Left ventricle myocardium inferior (tissue), 1 donor: ENCODE results near the gene RSBN1. TPM values are rescaled to one million over a fixed set of nuclear protein-coding genes. Genes with fewer than 3 reads are reported as not detected.

Experiments
- DNase-seq: peaks from one replicate; pipeline ENCODE4 v3.0.0-alpha.2; 2020
- H3K27ac ChIP-seq: fragments of 200-600 bp; replicated peaks from 2 replicates; pipeline ENCODE4 v1.8.0; 2021
- H3K27me3 ChIP-seq: fragments of 200-600 bp; 2 replicates; pipeline ENCODE4 v1.8.0; 2021; ENCODE audit warnings: low read depth
- H3K36me3 ChIP-seq: fragments of 200-600 bp; 2 replicates; pipeline ENCODE4 v1.8.0; 2021
- H3K4me1 ChIP-seq: fragments of 200-600 bp; 2 replicates; pipeline ENCODE4 v1.8.0; 2021
- H3K4me3 ChIP-seq: fragments of 200-600 bp; 2 replicates; pipeline ENCODE4 v1.8.0; 2021; ENCODE audit warnings: mild to moderate bottlenecking, moderate library complexity
- H3K9me3 ChIP-seq: fragments of 200-600 bp; replicated peaks from 2 replicates; pipeline ENCODE4 v1.8.0; 2021
- intact Hi-C: fragments of 100-400 bp; cut with micrococcal nuclease; formaldehyde crosslinking; loops from one replicate; pipeline ENCODE4 v1.11.0; 2022
- total RNA-seq: library from RNA; stranded (reverse); fragmentation: NEBNext Ultra II Directional; extraction: Animal tissue kit (Norgen Biotek cat#: 25700); gene quantifications from one replicate; pipeline ENCODE4 v1.2.1, GENCODE V29; 2021
- TF ChIP-seq, protein P1 (sequence below): fragments of 200-600 bp; IDR thresholded peaks from 2 replicates; pipeline ENCODE4 v1.8.0; 2021; ENCODE audit warnings: antibody characterized with exemption, mild to moderate bottlenecking, borderline replicate concordance
- donor health status: DM: no; HTN: yes; CAD: no; lungs with severe emphysema.

RSBN1 gene
- total RNA-seq, 1 donor from 2014 or later = 7.6 TPM

DNA sequence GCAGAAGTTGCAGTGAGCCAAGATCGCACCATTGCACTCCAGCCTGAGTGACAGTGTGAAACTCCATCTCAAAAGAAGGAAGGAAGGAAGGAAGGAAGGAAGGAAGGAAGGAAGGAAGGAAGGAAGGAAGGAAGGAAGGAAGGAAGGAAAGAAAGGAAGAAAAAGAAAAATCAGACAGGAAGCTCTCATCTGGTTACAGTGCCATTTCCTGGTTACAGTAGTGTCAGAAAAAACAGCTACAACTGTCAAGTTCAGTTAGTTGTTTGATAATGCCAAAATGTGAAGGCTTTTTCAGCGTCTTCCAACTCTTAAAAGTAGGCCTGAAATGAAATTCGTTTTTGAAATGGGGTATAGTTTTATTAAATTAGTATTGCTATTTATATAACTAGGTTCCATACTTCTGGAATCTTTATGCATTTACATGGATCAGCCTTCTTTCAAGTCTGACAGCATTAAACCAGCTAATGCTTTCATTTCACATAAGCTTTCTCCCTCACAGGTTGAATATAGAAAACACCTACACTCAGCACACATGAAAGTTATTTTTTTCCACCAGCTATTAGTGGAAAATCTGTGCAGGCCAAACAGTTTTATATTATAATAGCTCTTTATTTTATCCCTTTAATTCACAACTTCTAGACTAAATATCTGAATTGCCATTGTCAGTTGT lies 38.0 kb upstream of the RSBN1 start:
- Histone ChIP-seq H3K27ac (no peak overlapping the region), H3K27me3 (no peaks in the 10 kb centered on the region), H3K4me3 (no peak overlapping the region), H3K4me1 (no peaks in the 10 kb centered on the region), H3K36me3 (no peaks in the 10 kb centered on the region), H3K9me3 (peaks cover 10% of the 10 kb centered on the region)
- TF ChIP-seq, protein P1, sequence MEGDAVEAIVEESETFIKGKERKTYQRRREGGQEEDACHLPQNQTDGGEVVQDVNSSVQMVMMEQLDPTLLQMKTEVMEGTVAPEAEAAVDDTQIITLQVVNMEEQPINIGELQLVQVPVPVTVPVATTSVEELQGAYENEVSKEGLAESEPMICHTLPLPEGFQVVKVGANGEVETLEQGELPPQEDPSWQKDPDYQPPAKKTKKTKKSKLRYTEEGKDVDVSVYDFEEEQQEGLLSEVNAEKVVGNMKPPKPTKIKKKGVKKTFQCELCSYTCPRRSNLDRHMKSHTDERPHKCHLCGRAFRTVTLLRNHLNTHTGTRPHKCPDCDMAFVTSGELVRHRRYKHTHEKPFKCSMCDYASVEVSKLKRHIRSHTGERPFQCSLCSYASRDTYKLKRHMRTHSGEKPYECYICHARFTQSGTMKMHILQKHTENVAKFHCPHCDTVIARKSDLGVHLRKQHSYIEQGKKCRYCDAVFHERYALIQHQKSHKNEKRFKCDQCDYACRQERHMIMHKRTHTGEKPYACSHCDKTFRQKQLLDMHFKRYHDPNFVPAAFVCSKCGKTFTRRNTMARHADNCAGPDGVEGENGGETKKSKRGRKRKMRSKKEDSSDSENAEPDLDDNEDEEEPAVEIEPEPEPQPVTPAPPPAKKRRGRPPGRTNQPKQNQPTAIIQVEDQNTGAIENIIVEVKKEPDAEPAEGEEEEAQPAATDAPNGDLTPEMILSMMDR = no peak
- intact Hi-C loops = no loop called here
- DNase-seq = no peak

DNA sequence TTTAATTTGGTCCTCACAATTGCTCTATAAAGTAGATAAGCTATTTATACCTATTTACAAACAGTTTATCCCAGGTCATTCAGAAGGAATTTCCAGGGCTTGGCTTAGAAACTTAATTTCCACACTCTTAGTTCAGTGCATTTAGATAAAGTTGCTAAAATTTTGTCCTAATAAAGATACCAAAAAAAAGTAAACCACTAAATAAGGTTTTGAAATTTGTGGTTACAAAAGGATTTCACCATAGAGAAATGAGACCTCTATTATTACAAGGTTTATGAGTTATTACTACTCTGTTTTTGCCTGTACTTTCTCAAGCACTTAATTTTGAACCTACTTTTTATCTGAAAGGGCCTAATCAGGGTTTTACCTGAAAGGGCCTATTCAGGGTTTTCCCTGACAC lies 36.8 kb upstream of the RSBN1 start:
- TF ChIP-seq, protein P1 = no peak
- peaks cover 10% of the 10 kb centered on the region for H3K9me3 ChIP-seq
- no peaks in the 10 kb centered on the region for H3K4me1 ChIP-seq
- intact Hi-C loops = no loop called here
- no peak overlapping the region for H3K27ac ChIP-seq
- no peak overlapping the region for H3K4me3 ChIP-seq
- no peaks in the 10 kb centered on the region for H3K36me3 ChIP-seq
- H3K27me3 ChIP-seq = no peaks in the 10 kb centered on the region
- no peak for DNase-seq

DNA sequence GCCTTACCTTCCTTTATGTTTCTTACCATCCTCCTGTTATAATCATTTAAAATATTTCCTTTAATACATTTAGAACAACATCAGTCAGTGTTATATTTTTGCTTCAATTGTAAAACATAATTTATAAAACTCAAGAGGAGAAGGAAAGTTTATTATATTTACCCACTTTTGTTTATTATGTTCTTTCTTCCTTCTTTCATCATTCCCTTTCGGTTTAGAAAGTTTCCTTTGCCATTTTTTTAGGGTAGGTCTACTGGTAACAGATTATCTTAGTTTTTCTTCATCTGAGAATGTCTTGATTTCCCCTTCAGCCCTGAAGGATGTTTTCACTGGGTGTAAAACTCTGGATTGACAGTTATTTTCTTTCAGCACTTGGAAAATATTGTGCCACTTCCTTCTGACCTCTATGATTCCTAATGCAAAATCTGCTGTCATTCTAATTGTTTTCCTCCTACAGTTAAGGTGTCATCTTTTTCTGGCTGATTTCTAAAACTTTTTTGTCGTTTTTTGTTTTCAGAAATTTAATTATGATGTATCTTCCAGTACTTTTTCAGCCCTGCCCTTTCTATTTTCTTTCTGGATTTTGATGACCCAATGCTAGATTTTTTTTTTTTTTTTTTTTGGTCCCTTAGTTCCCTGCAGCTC lies 34.2 kb upstream of the RSBN1 start:
- H3K9me3 ChIP-seq = peaks cover 10% of the 10 kb centered on the region
- H3K27ac ChIP-seq = no peak overlapping the region
- intact Hi-C loops = no loop called here
- H3K4me3 ChIP-seq = no peak overlapping the region
- DNase-seq = no peak
- no peaks in the 10 kb centered on the region for H3K4me1 ChIP-seq
- TF ChIP-seq, protein P1 = no peak
- H3K27me3 ChIP-seq = no peaks in the 10 kb centered on the region
- H3K36me3 ChIP-seq = no peaks in the 10 kb centered on the region

DNA sequence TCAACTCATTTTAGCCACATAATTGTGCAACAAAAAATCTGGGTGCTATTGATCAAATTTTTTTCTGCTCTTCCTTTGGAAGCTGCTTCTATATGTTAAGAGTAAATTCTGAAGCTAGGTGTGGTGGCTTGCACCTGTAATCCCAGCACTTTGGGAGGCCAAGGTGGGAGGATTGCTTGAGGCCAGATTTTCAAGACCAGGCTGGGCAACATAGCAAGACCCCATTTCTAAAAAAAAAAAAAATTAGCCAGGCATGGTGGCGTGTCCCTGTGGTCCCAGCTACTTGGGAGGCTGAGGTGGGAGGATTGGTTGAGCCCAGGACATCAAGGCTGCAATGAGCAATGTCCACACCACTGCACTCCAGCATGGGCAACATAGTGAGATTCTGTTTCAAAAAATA lies 24.3 kb upstream of the RSBN1 start:
- no peak overlapping the region for H3K27ac ChIP-seq
- H3K9me3 ChIP-seq = no peaks in the 10 kb centered on the region
- intact Hi-C loops = no loop called here
- H3K27me3 ChIP-seq = peaks cover 3% of the 10 kb centered on the region
- H3K4me3 ChIP-seq = no peak overlapping the region
- DNase-seq = no peak
- H3K36me3 ChIP-seq = no peaks in the 10 kb centered on the region
- TF ChIP-seq, protein P1 = no peak
- H3K4me1 ChIP-seq = no peaks in the 10 kb centered on the region

DNA sequence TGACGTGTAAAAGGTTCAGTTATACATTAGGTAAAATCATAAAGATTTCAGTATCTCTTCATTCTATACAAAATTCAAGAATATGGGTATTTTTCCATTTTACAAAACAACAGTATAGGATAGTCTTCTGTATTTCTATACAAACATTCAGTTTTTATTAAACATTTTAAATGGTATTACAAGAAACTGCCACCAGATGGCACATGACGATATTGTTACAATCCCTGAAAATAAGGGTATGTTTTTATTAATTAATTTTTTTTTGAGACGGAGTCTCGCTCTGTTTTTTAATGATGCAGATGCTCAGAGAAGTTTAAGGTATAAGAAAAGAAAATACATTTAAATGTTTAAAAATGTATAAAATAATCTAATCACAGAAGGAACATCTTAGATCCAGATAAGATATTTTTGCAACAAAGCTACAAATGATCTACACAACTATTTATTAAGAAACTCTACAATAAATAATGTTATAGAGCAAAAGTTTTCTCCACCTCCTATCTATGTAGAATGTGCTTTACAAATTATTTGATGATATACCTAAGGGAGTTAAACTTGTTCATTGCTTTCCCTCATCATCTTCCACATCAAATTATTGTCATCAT lies 23.5 kb upstream of the RSBN1 start:
- Histone ChIP-seq H3K27me3 (peaks cover 3% of the 10 kb centered on the region), H3K27ac (no peak overlapping the region), H3K4me1 (no peaks in the 10 kb centered on the region), H3K9me3 (no peaks in the 10 kb centered on the region), H3K36me3 (no peaks in the 10 kb centered on the region), H3K4me3 (no peak overlapping the region)
- DNase-seq = no peak
- TF ChIP-seq, protein P1 = peak; percentile 74
- intact Hi-C loops = no loop called here
